Measurements from ENCODE around the gene BEND6.

The BEND6 gene

GRCh38 chr6:57069228-57069627 lies 114.3 kb downstream of the BEND6 start:
- Mint-ChIP-seq H3K27ac (no peak overlapping the region), H3K4me1 (peaks cover 7% of the 10 kb centered on the region), H3K4me3 (no peak overlapping the region), H3K36me3 (peaks cover 4% of the 10 kb centered on the region), H3K9me3 (no peaks in the 10 kb centered on the region), H3K27me3 (no peaks in the 10 kb centered on the region)

- H3K9me3 Mint-ChIP-seq = no peaks in the 10 kb centered on the region
- peaks cover 2% of the 10 kb centered on the region for H3K36me3 Mint-ChIP-seq
- peaks cover 4% of the 10 kb centered on the region for H3K4me1 Mint-ChIP-seq
- no peak overlapping the region for H3K27ac Mint-ChIP-seq
- H3K27me3 Mint-ChIP-seq = no peaks in the 10 kb centered on the region
- H3K4me3 Mint-ChIP-seq = no peak overlapping the region
Measured at GRCh38 chr6:57069920-57070331, 115.0 kb downstream of the BEND6 start.

GRCh38 chr6:57072108-57072507 lies 117.2 kb downstream of the BEND6 start:
- Mint-ChIP-seq H3K36me3 (peaks cover 5% of the 10 kb centered on the region), H3K27me3 (no peaks in the 10 kb centered on the region), H3K9me3 (no peaks in the 10 kb centered on the region)

GRCh38 chr6:57074383-57074782 lies 119.5 kb downstream of the BEND6 start:
- Mint-ChIP-seq H3K4me1 (no peaks in the 10 kb centered on the region), H3K27me3 (no peaks in the 10 kb centered on the region), H3K4me3 (no peak overlapping the region), H3K27ac (no peak overlapping the region), H3K36me3 (peaks cover 9% of the 10 kb centered on the region), H3K9me3 (no peaks in the 10 kb centered on the region)

More at GRCh38 chr6:57072108-57072507, 117.2 kb downstream of the BEND6 start:
- Mint-ChIP-seq H3K4me1 (no peaks in the 10 kb centered on the region), H3K4me3 (no peak overlapping the region), H3K27ac (no peak overlapping the region)

- Mint-ChIP-seq H3K9me3 (no peaks in the 10 kb centered on the region), H3K4me1 (no peaks in the 10 kb centered on the region), H3K4me3 (no peak overlapping the region), H3K36me3 (peaks cover 10% of the 10 kb centered on the region), H3K27ac (no peak overlapping the region), H3K27me3 (no peaks in the 10 kb centered on the region)
Measured at GRCh38 chr6:57075092-57075491, 120.2 kb downstream of the BEND6 start.
